GM12878 (cell line): Measurements from ENCODE around the gene ZNF420. TPM values are rescaled to one million over a fixed set of nuclear protein-coding genes. Genes with fewer than 3 reads are reported as not detected.
"Not testable (repeated sequence)": the region's sequence is repeated elsewhere in the genome, so short reads cannot be mapped to it uniquely, and the experiment has no call there.

ENCODE experiments used
- ATAC-seq: fragments of 200-7000 bp; cut with Tn5 transposase; 3 replicates; pipeline ENCODE4 v1.9.1; 2020; ENCODE audit warnings: mild to moderate bottlenecking, moderate library complexity
- BruUV-seq: library from RNA; stranded (reverse); fragments of 400-500 nt; replicated peaks from 2 replicates; lab custom pipeline; 2021; lab: Mats Ljungman, UMichigan
- CTCF ChIA-PET: fragments of 300-600 bp; sonication (Branson Sonifier 250); formaldehyde crosslinking; extraction: SDS; loops from one replicate; lab custom pipeline; 2021; ENCODE audit warnings: inconsistent platforms; lab: Yijun Ruan, JAX
- POLR2A ChIA-PET: fragments of 350-600 bp; formaldehyde crosslinking; extraction: SDS; loops from one replicate; lab custom pipeline; 2021; ENCODE audit warnings: inconsistent platforms; lab: Charles Lee
- RAD21 ChIA-PET: fragments of 300-600 bp; sonication (Branson Sonifier 250); formaldehyde crosslinking; loops from one replicate; lab custom pipeline; 2023; ENCODE audit warnings: antibody characterized with exemption; ENCODE audit not compliant: unreplicated experiment; lab: Charles Lee
- SMC1A ChIA-PET: fragments of 300-600 bp; sonication (Branson Sonifier 250); formaldehyde crosslinking; loops from one replicate; lab custom pipeline; 2023; ENCODE audit not compliant: unreplicated experiment, uncharacterized antibody; lab: Charles Lee
- DNase-seq: peaks from one replicate; pipeline ENCODE4 v3.0.0-alpha.2; 2011; ENCODE audit warnings: low read depth, low spot score
- FAIRE-seq: peaks from 3 replicates; lab custom pipeline; 2011; peaks lifted over from hg19 to GRCh38; lab: Jason Lieb, UNC
- H2AFZ ChIP-seq: 2 replicates; pipeline ENCODE4 v1.6.0; 2011; ENCODE audit warnings: low read depth, low read length, control low read depth; ENCODE audit not compliant: control insufficient read depth
- H3K27ac ChIP-seq: 2 replicates; pipeline ENCODE4 v1.5.1; 2011; ENCODE audit warnings: control low read depth; ENCODE audit not compliant: control insufficient read depth, insufficient read depth
- H3K27me3 ChIP-seq, 2 experiments: replicated peaks in 1 of 2; 2 replicates each; pipeline versions ENCODE4 v1.6.0 to v1.6.1; 2011; ENCODE audit warnings: low read length in 1 of 2; ENCODE audit not compliant: control insufficient read depth in 2 of 2, insufficient read depth in 2 of 2
- H3K36me3 ChIP-seq, 2 experiments: 2 replicates each; pipeline ENCODE4 v1.5.1; 2011; ENCODE audit warnings: low read length in 1 of 2; ENCODE audit not compliant: control insufficient read depth in 2 of 2, insufficient read depth in 2 of 2
- H3K4me1 ChIP-seq: 2 replicates; pipeline ENCODE4 v1.6.1; 2011; ENCODE audit warnings: mild to moderate bottlenecking, low read length, moderate library complexity, mixed read lengths; ENCODE audit not compliant: control insufficient read depth, insufficient read depth
- H3K4me2 ChIP-seq: 2 replicates; pipeline ENCODE4 v1.6.0; 2011; ENCODE audit warnings: control low read depth; ENCODE audit not compliant: control insufficient read depth, insufficient read depth
- H3K4me3 ChIP-seq: fragments of 200-600 bp; sonication (generic); 2 replicates; pipeline ENCODE4 v1.5.1; 2016
- H3K79me2 ChIP-seq: 2 replicates; pipeline ENCODE4 v1.6.0; 2011; ENCODE audit warnings: low read length; ENCODE audit not compliant: control insufficient read depth, insufficient read depth
- H3K9ac ChIP-seq: 2 replicates; pipeline ENCODE4 v1.8.0; 2011; ENCODE audit warnings: low read length, control low read depth, mixed read lengths; ENCODE audit not compliant: control insufficient read depth, insufficient read depth
- H3K9me3 ChIP-seq: replicated peaks from 3 replicates; pipeline ENCODE4 v1.5.1; 2011; ENCODE audit warnings: mild to moderate bottlenecking, low read length; ENCODE audit not compliant: control insufficient read depth, insufficient read depth
- H4K20me1 ChIP-seq: 2 replicates; pipeline ENCODE4 v1.6.0; 2011; ENCODE audit not compliant: control insufficient read depth, insufficient read depth
- MEF2A ChIP-seq: IDR thresholded peaks from 2 replicates; pipeline ENCODE4 v1.6.1; 2011; ENCODE audit warnings: low read depth, mild to moderate bottlenecking, low read length, moderate library complexity; ENCODE audit not compliant: insufficient read depth
- NR2C2 ChIP-seq: IDR thresholded peaks from 2 replicates; pipeline ENCODE4 v1.6.1; 2011; ENCODE audit warnings: borderline replicate concordance, low read depth; ENCODE audit not compliant: control insufficient read depth, insufficient read length
- RB1 ChIP-seq: fragments of 450-650 bp; formaldehyde crosslinking; IDR thresholded peaks from 2 replicates; pipeline ENCODE4 v1.6.1; 2017; ENCODE audit warnings: mild to moderate bottlenecking, borderline replicate concordance
- WGBS: methylation state at CpG from one replicate; pipeline ENCODE4 v1.1.6; 2016; ENCODE audit warnings: low lambda C conversion rate; ENCODE audit not compliant: insufficient replicate concordance, insufficient coverage; ENCODE audit errors: missing lambda C conversion rate; 5-methylcytosine and 5-hydroxymethylcytosine counted together
- in situ Hi-C: fragments of 300-500 bp; cut with MboI; formaldehyde crosslinking; loops from 9 replicates; pipeline ENCODE4 v1.14.3; 2018; ENCODE audit warnings: mixed read lengths
- intact Hi-C: fragments of 100-400 bp; cut with micrococcal nuclease; formaldehyde crosslinking; loops from one replicate; pipeline ENCODE4 v1.14.2; 2022; ENCODE audit not compliant: unreplicated experiment
- polyA plus RNA-seq, 11 experiments: library from polyadenylated mRNA; depleted of rRNA in 4 of 11; unstranded in 6 of 11; stranded (reverse) in 5 of 11; fragments of >200 nt; fragmentation: Nextera tagmentation in 4 of 11; fragmentation: Illumina TruSeq in 1 of 11; extraction: Ambion mirVana in 4 of 11; extraction: Trizol in 1 of 11; gene quantifications; 1 replicate in 1 of 11; 2 replicates in 10 of 11; pipeline versions ENCODE4 v1.2.1 to v1.2.3, GENCODE V29; 2011 to 2016; ENCODE audit warnings: inconsistent platforms in 2 of 11, missing spikeins in 2 of 11, low read depth in 1 of 11
- total RNA-seq, 4 experiments: library from RNA; depleted of rRNA in 3 of 4; stranded (reverse); fragments of >200 nt in 3 of 4; fragmentation: Illumina TruSeq in 1 of 4; extraction: Trizol in 1 of 4; gene quantifications; 2 replicates each; pipeline versions ENCODE4 v1.2.1 to v1.2.3, GENCODE V29; 2013 to 2021
- TF ChIP-seq, protein P1 (sequence below): IDR thresholded peaks from 2 replicates; pipeline ENCODE4 v1.6.1; 2011; ENCODE audit warnings: mild to moderate bottlenecking, low read depth, low read length, moderate library complexity; ENCODE audit not compliant: insufficient replicate concordance
- TF ChIP-seq, protein P2 (sequence below), 3 experiments: IDR thresholded peaks in 2 of 3; conservative IDR thresholded peaks in 1 of 3; 2 replicates each; pipeline ENCODE4 v1.5.1; 2011; ENCODE audit warnings: low read depth in 3 of 3, low read length in 3 of 3, mild to moderate bottlenecking in 3 of 3, control low read depth in 2 of 3, moderate library complexity in 2 of 3, inconsistent platforms in 1 of 3, mixed read lengths in 1 of 3; ENCODE audit not compliant: control insufficient read depth in 2 of 3, insufficient read depth in 1 of 3; ENCODE audit errors: extremely low read depth in 1 of 3

The ZNF420 gene
- total and polyA plus RNA-seq, 10 of the 15 experiments (the other 5 are each of a cell fraction or from before 2014, with no cell fraction given): 4.5 to 11.4 (median 7.1) TPM

- TF ChIP-seq, protein P1, sequence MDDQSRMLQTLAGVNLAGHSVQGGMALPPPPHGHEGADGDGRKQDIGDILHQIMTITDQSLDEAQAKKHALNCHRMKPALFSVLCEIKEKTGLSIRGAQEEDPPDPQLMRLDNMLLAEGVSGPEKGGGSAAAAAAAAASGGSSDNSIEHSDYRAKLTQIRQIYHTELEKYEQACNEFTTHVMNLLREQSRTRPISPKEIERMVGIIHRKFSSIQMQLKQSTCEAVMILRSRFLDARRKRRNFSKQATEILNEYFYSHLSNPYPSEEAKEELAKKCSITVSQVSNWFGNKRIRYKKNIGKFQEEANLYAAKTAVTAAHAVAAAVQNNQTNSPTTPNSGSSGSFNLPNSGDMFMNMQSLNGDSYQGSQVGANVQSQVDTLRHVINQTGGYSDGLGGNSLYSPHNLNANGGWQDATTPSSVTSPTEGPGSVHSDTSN: no peak
- TF ChIP-seq MEF2A (no peak), NR2C2 (no peak), RB1 (no peak)
- TF ChIP-seq, protein P2, sequence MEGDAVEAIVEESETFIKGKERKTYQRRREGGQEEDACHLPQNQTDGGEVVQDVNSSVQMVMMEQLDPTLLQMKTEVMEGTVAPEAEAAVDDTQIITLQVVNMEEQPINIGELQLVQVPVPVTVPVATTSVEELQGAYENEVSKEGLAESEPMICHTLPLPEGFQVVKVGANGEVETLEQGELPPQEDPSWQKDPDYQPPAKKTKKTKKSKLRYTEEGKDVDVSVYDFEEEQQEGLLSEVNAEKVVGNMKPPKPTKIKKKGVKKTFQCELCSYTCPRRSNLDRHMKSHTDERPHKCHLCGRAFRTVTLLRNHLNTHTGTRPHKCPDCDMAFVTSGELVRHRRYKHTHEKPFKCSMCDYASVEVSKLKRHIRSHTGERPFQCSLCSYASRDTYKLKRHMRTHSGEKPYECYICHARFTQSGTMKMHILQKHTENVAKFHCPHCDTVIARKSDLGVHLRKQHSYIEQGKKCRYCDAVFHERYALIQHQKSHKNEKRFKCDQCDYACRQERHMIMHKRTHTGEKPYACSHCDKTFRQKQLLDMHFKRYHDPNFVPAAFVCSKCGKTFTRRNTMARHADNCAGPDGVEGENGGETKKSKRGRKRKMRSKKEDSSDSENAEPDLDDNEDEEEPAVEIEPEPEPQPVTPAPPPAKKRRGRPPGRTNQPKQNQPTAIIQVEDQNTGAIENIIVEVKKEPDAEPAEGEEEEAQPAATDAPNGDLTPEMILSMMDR (IDR thresholded peaks at IDR 0.05 in 2 of 3, conservative IDR thresholded peaks at IDR 0.05 in 1 of 3; ENCODE audit: control insufficient read depth in 2 of 3, extremely low read depth in 1 of 3, insufficient read depth in 1 of 3, low read depth in 3 of 3, low read length in 3 of 3): 0 out of 6 replicates have a peak, but pooled peaks of 1 of the 3 experiments have one; percentile 6
These were observed 35.8 kb downstream of the ZNF420 start (continued) for GRCh38 chr19:37114001-37114400.

GRCh38 chr19:37122093-37122492 lies 43.9 kb downstream of the ZNF420 start:
- DNase-seq, ATAC-seq, H4K20me1 ChIP-seq, H3K27me3 ChIP-seq, H3K9ac ChIP-seq, intact Hi-C loops, POLR2A ChIA-PET, H3K4me1 ChIP-seq, H3K36me3 ChIP-seq, RAD21 ChIA-PET, FAIRE-seq, in situ Hi-C loops, H2AFZ ChIP-seq, CTCF ChIA-PET, SMC1A ChIA-PET, H3K27ac ChIP-seq, H3K4me2 ChIP-seq, H3K79me2 ChIP-seq, BruUV-seq, H3K4me3 ChIP-seq, H3K9me3 ChIP-seq: not testable (repeated sequence)
- WGBS: 100% methylated on average over 2 of the region's 3 CpGs
